GM13977 (cell line): ENCODE data around the gene TIMP3.

Experiments used
- DNase-seq: peaks from one replicate; pipeline ENCODE4 v3.0.0; 2012; ENCODE audit warnings: low spot score
- CTCF ChIP-seq: IDR thresholded peaks from 2 replicates; pipeline ENCODE4 v1.5.1; 2012; ENCODE audit warnings: mild to moderate bottlenecking, control low read depth; ENCODE audit not compliant: insufficient read depth; ENCODE audit errors: extremely low read depth, missing control alignments
- in situ Hi-C: fragments of 300-500 bp; cut with MboI; formaldehyde crosslinking; loops from one replicate; pipeline ENCODE4 v1.12.0; 2022; ENCODE audit warnings: low sequenced_read_pairs, low pct_unique_long_range_greater_than_20kb, mixed read lengths, inconsistent platforms; ENCODE audit not compliant: unreplicated experiment

Gene TIMP3

GRCh38 chr22:32850591-32851517 lies 49.3 kb downstream of the TIMP3 start:
- in situ Hi-C loops: no loop called here
- DNase-seq: no peak
- no peak for TF ChIP-seq CTCF

GRCh38 chr22:32852395-32853251 lies 51.1 kb downstream of the TIMP3 start:
- DNase-seq: no peak
- in situ Hi-C loops: no loop called here
- TF ChIP-seq CTCF: no peak

- no peak for TF ChIP-seq CTCF
- in situ Hi-C loops: no loop called here
- no peak for DNase-seq
These were observed 52.2 kb downstream of the TIMP3 start for GRCh38 chr22:32853662-32854061.

- in situ Hi-C loops: no loop called here
- no peak for TF ChIP-seq CTCF
- DNase-seq: no peak
These were observed 52.9 kb downstream of the TIMP3 start for GRCh38 chr22:32854351-32854804.

- no peak for TF ChIP-seq CTCF
- in situ Hi-C loops: no loop called here
- no peak for DNase-seq
These were observed 53.7 kb downstream of the TIMP3 start for GRCh38 chr22:32855045-32855756.

GRCh38 chr22:32858121-32858703 lies 56.7 kb downstream of the TIMP3 start:
- in situ Hi-C loops: no loop called here
- DNase-seq: no peak
- TF ChIP-seq CTCF: no peak
